ENCODE results near the gene RNF183.

Gene RNF183

GRCh38 chr9:113290052-113290607 lies 13.0 kb downstream of the RNF183 start (continued):
- no peak for TF ChIP-seq ZNF596 (tag by site-specific recombination; IDR thresholded peaks at IDR 0.05)

- H3K36me3 ChIP-seq (ENCODE audit: control insufficient read depth in 2 of 2, insufficient read depth in 1 of 2, low read length in 2 of 2) = peaks cover 49 to 95% of the 10 kb centered on the region in 2 experiments
- H3K4me3 ChIP-seq (ENCODE audit: low read depth, low read length) = no peak overlapping the region
- no peaks in the 10 kb centered on the region for H3K4me1 ChIP-seq (ENCODE audit: control insufficient read depth, insufficient read depth, low read length)
- TF ChIP-seq ZNF544 (tag by site-specific recombination; IDR thresholded peaks at IDR 0.05) (no peak), ZNF391 (tag by site-specific recombination; IDR thresholded peaks at IDR 0.05; ENCODE audit: borderline replicate concordance, low read depth) (no peak), ZNF514 (tag by site-specific recombination; IDR thresholded peaks at IDR 0.05) (no peak), ZSCAN5A (tag by site-specific recombination; IDR thresholded peaks at IDR 0.05) (no peak), ZNF362 (tag by site-specific recombination; IDR thresholded peaks at IDR 0.05) (no peak), SETDB1 (IDR thresholded peaks at IDR 0.05; ENCODE audit: insufficient read length, low read length) (no peak)
- POLR2A ChIA-PET = no interaction called here
- H3K9me3 ChIP-seq (ENCODE audit: control insufficient read depth, insufficient read depth, low read depth, low read length) = no peaks in the 10 kb centered on the region
- H3K27ac ChIP-seq (ENCODE audit: extremely low read depth, low read depth, low read length) = no peak overlapping the region
- CTCF ChIA-PET = interaction anchor here (0.7 kb wide), 1 partner anchor 316 kb away, joined by 4 read pairs; no protein-coding TSS in a partner anchor
Observed at GRCh38 chr9:113289091-113289490, 14.1 kb downstream of the RNF183 start.

- Histone ChIP-seq H3K4me3 (ENCODE audit: low read depth, low read length) (no peak overlapping the region), H3K9me3 (ENCODE audit: control insufficient read depth, insufficient read depth, low read depth, low read length) (no peaks in the 10 kb centered on the region), H3K36me3 (ENCODE audit: control insufficient read depth in 2 of 2, insufficient read depth in 1 of 2, low read length in 2 of 2) (peaks cover 61 to 89% of the 10 kb centered on the region in 2 experiments), H3K27ac (ENCODE audit: extremely low read depth, low read depth, low read length) (no peak overlapping the region), H3K4me1 (ENCODE audit: control insufficient read depth, insufficient read depth, low read length) (no peaks in the 10 kb centered on the region)
- TF ChIP-seq ZNF292 (tag by site-specific recombination; IDR thresholded peaks at IDR 0.05; ENCODE audit: borderline replicate concordance, low read depth) (no peak), ZNF600 (tag by site-specific recombination; IDR thresholded peaks at IDR 0.05) (no peak), ZNF488 (tag by site-specific recombination; IDR thresholded peaks at IDR 0.05) (no peak), ZNF518A (tag by site-specific recombination; conservative IDR thresholded peaks at IDR 0.05; ENCODE audit: low read depth) (no peak), GLIS2 (tag by site-specific recombination; IDR thresholded peaks at IDR 0.05) (no peak), ZNF521 (tag by site-specific recombination; IDR thresholded peaks at IDR 0.05) (no peak), YY2 (tag by site-specific recombination; IDR thresholded peaks at IDR 0.05) (no peak), ZNF302 (tag by site-specific recombination; IDR thresholded peaks at IDR 0.05; ENCODE audit: low read depth) (no peak), ZNF510 (tag by site-specific recombination; IDR thresholded peaks at IDR 0.05; ENCODE audit: insufficient replicate concordance) (no peak), ZNF624 (tag by site-specific recombination; IDR thresholded peaks at IDR 0.05) (no peak), ZNF416 (tag by site-specific recombination; IDR thresholded peaks at IDR 0.05) (no peak)
- ChIA-PET CTCF (no interaction called here), POLR2A (no interaction called here)
Observed at GRCh38 chr9:113281356-113281755, 21.8 kb downstream of the RNF183 start.

All from HEK293 (cell line).